Measurements from ENCODE around the gene RUNX2.

DNA sequence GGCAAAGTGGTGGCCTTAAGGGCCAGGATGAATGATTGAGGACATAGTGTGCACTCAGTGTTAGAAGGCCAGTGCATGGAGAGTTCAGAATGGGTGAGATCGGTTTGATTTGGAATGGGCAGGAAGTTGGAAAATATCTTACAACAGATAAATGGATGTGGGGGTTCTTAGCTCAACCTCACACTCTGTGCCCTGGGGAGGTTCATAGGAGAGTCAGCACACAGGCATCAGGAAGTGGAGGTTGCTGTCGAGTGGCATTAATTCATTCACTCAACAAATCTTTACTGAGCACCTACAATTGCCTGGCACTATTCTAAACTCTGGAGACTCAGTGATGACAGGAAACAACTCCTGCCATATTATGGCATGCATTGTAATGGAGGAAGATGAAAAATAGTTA is 363.3 kb downstream of the RUNX2 start:
- TF ChIP-seq, protein P1, sequence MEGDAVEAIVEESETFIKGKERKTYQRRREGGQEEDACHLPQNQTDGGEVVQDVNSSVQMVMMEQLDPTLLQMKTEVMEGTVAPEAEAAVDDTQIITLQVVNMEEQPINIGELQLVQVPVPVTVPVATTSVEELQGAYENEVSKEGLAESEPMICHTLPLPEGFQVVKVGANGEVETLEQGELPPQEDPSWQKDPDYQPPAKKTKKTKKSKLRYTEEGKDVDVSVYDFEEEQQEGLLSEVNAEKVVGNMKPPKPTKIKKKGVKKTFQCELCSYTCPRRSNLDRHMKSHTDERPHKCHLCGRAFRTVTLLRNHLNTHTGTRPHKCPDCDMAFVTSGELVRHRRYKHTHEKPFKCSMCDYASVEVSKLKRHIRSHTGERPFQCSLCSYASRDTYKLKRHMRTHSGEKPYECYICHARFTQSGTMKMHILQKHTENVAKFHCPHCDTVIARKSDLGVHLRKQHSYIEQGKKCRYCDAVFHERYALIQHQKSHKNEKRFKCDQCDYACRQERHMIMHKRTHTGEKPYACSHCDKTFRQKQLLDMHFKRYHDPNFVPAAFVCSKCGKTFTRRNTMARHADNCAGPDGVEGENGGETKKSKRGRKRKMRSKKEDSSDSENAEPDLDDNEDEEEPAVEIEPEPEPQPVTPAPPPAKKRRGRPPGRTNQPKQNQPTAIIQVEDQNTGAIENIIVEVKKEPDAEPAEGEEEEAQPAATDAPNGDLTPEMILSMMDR (IDR thresholded peaks at IDR 0.05; ENCODE audit: control extremely low read depth in 1 of 3, insufficient read depth in 1 of 3, low read depth in 1 of 3, low read length in 3 of 3), result no peak
- TF ChIP-seq RFX5 (IDR thresholded peaks at IDR 0.05; ENCODE audit: borderline replicate concordance, low read depth, low read length), result no peak
- TF ChIP-seq RNF2 (IDR thresholded peaks at IDR 0.05; ENCODE audit: borderline replicate concordance, low read depth, low read length, missing control alignments, poor library complexity, severe bottlenecking), result no peak
- TF ChIP-seq POLR2AphosphoS5 (IDR thresholded peaks at IDR 0.05; ENCODE audit: low read depth, low read length), result no peak
- no peak for TF ChIP-seq TAF1 (IDR thresholded peaks at IDR 0.05; ENCODE audit: low read depth, low read length)
- no peak for TF ChIP-seq RAD21 (IDR thresholded peaks at IDR 0.05 in 1 of 2, conservative IDR thresholded peaks at IDR 0.05 in 1 of 2; ENCODE audit: low read depth in 2 of 2, low read length in 2 of 2)
- TF ChIP-seq E2F6 (IDR thresholded peaks at IDR 0.05), result no peak
- TF ChIP-seq HDAC6 (IDR thresholded peaks at IDR 0.05; ENCODE audit: low read depth, low read length), result no peak
- no peak for TF ChIP-seq RXRA (IDR thresholded peaks at IDR 0.05; ENCODE audit: insufficient read depth, low read depth, low read length)
- TF ChIP-seq JUND (IDR thresholded peaks at IDR 0.05; ENCODE audit: low read length), result no peak
- no peak for TF ChIP-seq SP2 (IDR thresholded peaks at IDR 0.05; ENCODE audit: low read length)
- TF ChIP-seq CHD2 (IDR thresholded peaks at IDR 0.05; ENCODE audit: low read length), result no peak
- TF ChIP-seq POLR2A (IDR thresholded peaks at IDR 0.05; ENCODE audit: control extremely low read depth in 1 of 2, low read depth in 2 of 2, low read length in 2 of 2), result no peak
- no peak for TF ChIP-seq MAX (IDR thresholded peaks at IDR 0.05)

All from H1 (cell line).